ENCODE results near the gene NLN. TPM values are rescaled to one million over a fixed set of nuclear protein-coding genes. Genes with fewer than 3 reads are reported as not detected.
A peak's percentile ranks its signal among the peaks of the same experiment; 100 is the strongest.
"Not testable (repeated sequence)": the region's sequence is repeated elsewhere in the genome, so short reads cannot be mapped to it uniquely, and the experiment has no call there.

Gene NLN
- total and polyA plus RNA-seq, 11 donors = 1.6 to 28.2 (median 11.6) TPM

GRCh38 chr5:65722575-65723403 is 784 bp downstream of the NLN start:
- Histone ChIP-seq H3K27me3 (no peaks in the 10 kb centered on the region), H3K4me3 (peak overlapping the region; percentile 78 to 98 (median 94)), H3K36me3 (peaks cover 0 to 2% (median 0%) of the 10 kb centered on the region in 9 donors), H3K4me1 (peaks cover 0 to 53% (median 10%) of the 10 kb centered on the region in 12 donors), H3K27ac (peak overlapping the region in 11 of 12 donors; percentile 57 to 87 (median 76)), H3K9me3 (no peaks in the 10 kb centered on the region)
- DNase-seq (peak in 2 of 5 donors; percentile 28 to 30), ATAC-seq (peak in 2 of 4 donors; percentile 20 to 35)
- intact Hi-C loops (cut with DNase I) = loop anchor here in 2 of 10 donors (2.0 to 5.0 kb wide), 2 partner anchors 200 to 204 kb away; partner anchors contain the start of gene ERBIN (in 1 of the 2)
- TF ChIP-seq CTCF (IDR thresholded peaks at IDR 0.05) (no peak), POLR2A (IDR thresholded peaks at IDR 0.05) (no peak)
- 5 to 9% (median 6%) methylated on average over 24 to 28 of the region's 28 CpGs for WGBS, 4 donors

- no peak for TF ChIP-seq POLR2A (IDR thresholded peaks at IDR 0.05)
- no peak for TF ChIP-seq CTCF (IDR thresholded peaks at IDR 0.05)
- 83 to 89% (median 86%) methylated on average over 7 of the region's 7 CpGs for WGBS, 4 donors
These were observed 5.6 kb downstream of the NLN start for GRCh38 chr5:65727491-65728156.

GRCh38 chr5:65728218-65728617 is 6.2 kb downstream of the NLN start:
- Histone ChIP-seq H3K4me3 (no peak overlapping the region), H3K36me3 (no peaks in the 10 kb centered on the region), H3K4me1 (peaks cover 0 to 35% (median 0%) of the 10 kb centered on the region in 12 donors), H3K27me3 (no peaks in the 10 kb centered on the region), H3K9me3 (no peaks in the 10 kb centered on the region), H3K27ac (peak overlapping the region in 1 of 12 donors; percentile 67)
- ATAC-seq (no peak), DNase-seq (no peak)
- TF ChIP-seq POLR2A (IDR thresholded peaks at IDR 0.05) (no peak), CTCF (IDR thresholded peaks at IDR 0.05) (no peak)
- intact Hi-C loops (cut with DNase I) = no loop called here
- 89 to 96% (median 94%) methylated on average over 1 of the region's 1 CpG for WGBS, 4 donors

More at GRCh38 chr5:65727491-65728156, 5.6 kb downstream of the NLN start:
- DNase-seq (no peak), ATAC-seq (no peak)
- Histone ChIP-seq H3K27ac (peak overlapping the region in 1 of 12 donors; percentile 67), H3K9me3 (no peaks in the 10 kb centered on the region), H3K4me1 (peaks cover 0 to 41% (median 0%) of the 10 kb centered on the region in 12 donors), H3K27me3 (no peaks in the 10 kb centered on the region), H3K36me3 (no peaks in the 10 kb centered on the region), H3K4me3 (no peak overlapping the region)
- intact Hi-C loops (cut with DNase I) = no loop called here

- Histone ChIP-seq H3K36me3 (no peaks in the 10 kb centered on the region), H3K4me3 (no peak overlapping the region), H3K27ac (peak overlapping the region in 1 of 12 donors; percentile 84), H3K27me3 (no peaks in the 10 kb centered on the region), H3K9me3 (no peaks in the 10 kb centered on the region), H3K4me1 (peaks cover 0 to 41% (median 0%) of the 10 kb centered on the region in 12 donors)
- no peak for TF ChIP-seq POLR2A (IDR thresholded peaks at IDR 0.05)
- TF ChIP-seq CTCF (IDR thresholded peaks at IDR 0.05) = no peak
- intact Hi-C loops (cut with DNase I) = no loop called here
- DNase-seq = peak in 1 of 5 donors; percentile 38
- ATAC-seq = peak in 1 of 4 donors; percentile 30
- 38 to 82% (median 67%) methylated on average over 2 of the region's 2 CpGs for WGBS, 4 donors
These were observed 8.9 kb downstream of the NLN start for GRCh38 chr5:65730910-65731309.

- Histone ChIP-seq H3K27ac (peak overlapping the region in 1 of 12 donors; percentile 84), H3K4me1 (peaks cover 0 to 39% (median 0%) of the 10 kb centered on the region in 12 donors)
- WGBS, 4 donors = 88% methylated on average over 3 of the region's 3 CpGs
- intact Hi-C loops (cut with DNase I); H3K9me3 ChIP-seq; H3K4me3 ChIP-seq; H3K36me3 ChIP-seq; DNase-seq; H3K27me3 ChIP-seq: not testable (repeated sequence)
- peak in 3 of 4 donors; percentile 53 to 77 (median 63) for ATAC-seq
These were observed 10.0 kb downstream of the NLN start for GRCh38 chr5:65732046-65732445.

GRCh38 chr5:65734196-65734775 is 12.3 kb downstream of the NLN start:
- 74 to 84% (median 80%) methylated on average over 5 to 7 of the region's 7 CpGs for WGBS, 4 donors
- H3K4me3 ChIP-seq; H3K9me3 ChIP-seq; ATAC-seq; H3K36me3 ChIP-seq; intact Hi-C loops (cut with DNase I); DNase-seq; H3K27me3 ChIP-seq: not testable (repeated sequence)
- peak overlapping the region in 1 of 12 donors; percentile 58 for H3K27ac ChIP-seq
- H3K4me1 ChIP-seq = peaks cover 0 to 31% (median 0%) of the 10 kb centered on the region in 12 donors
